Gastrocnemius medialis (tissue), 4 donors: Measurements from ENCODE around the gene RTL5.

ENCODE experiments used
- POLR2A ChIP-seq, 2 donors: fragments of 450-650 bp; IDR thresholded peaks; one replicate each; pipeline ENCODE4 v1.6.1; 2017; ENCODE audit warnings: antibody characterized with exemption in 2 of 2, mild to moderate bottlenecking in 2 of 2, moderate library complexity in 2 of 2
- TF ChIP-seq, protein P1 (sequence below), 5 experiments: fragments of 450-650 bp in 3 of 5; fragments of 200-600 bp in 2 of 5; sonication (generic) in 2 of 5; IDR thresholded peaks in 4 of 5; conservative IDR thresholded peaks in 1 of 5; 1 replicate in 4 of 5; 2 replicates in 1 of 5; pipeline ENCODE4 v1.5.1; 2016 to 2019; ENCODE audit warnings: antibody characterized with exemption in 5 of 5, mild to moderate bottlenecking in 3 of 5, moderate library complexity in 3 of 5

DNA sequence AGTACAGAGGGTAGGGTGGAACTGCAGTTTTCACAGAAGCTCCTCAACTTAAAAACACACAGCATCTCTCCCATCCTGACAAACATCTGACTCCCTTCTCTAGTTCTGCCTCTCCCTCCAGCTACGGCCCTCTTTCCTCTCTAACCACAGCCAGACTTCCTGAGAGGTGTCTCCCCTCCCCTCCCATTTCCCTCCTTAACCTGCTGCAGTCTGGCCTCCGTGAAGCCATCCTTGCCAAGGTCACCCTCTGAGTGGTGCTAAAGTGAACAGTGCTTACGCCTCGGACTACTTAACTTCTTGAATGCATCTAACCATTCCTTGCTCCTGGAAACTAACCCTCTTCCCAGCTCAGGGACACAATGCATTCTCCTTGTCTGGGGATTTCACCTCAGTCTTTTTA lies 53.3 kb downstream of the RTL5 start:
- no peak for TF ChIP-seq POLR2A (IDR thresholded peaks at IDR 0.05)
- TF ChIP-seq, protein P1, sequence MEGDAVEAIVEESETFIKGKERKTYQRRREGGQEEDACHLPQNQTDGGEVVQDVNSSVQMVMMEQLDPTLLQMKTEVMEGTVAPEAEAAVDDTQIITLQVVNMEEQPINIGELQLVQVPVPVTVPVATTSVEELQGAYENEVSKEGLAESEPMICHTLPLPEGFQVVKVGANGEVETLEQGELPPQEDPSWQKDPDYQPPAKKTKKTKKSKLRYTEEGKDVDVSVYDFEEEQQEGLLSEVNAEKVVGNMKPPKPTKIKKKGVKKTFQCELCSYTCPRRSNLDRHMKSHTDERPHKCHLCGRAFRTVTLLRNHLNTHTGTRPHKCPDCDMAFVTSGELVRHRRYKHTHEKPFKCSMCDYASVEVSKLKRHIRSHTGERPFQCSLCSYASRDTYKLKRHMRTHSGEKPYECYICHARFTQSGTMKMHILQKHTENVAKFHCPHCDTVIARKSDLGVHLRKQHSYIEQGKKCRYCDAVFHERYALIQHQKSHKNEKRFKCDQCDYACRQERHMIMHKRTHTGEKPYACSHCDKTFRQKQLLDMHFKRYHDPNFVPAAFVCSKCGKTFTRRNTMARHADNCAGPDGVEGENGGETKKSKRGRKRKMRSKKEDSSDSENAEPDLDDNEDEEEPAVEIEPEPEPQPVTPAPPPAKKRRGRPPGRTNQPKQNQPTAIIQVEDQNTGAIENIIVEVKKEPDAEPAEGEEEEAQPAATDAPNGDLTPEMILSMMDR (IDR thresholded peaks at IDR 0.05 in 4 of 5, conservative IDR thresholded peaks at IDR 0.05 in 1 of 5): no peak
